Effector CD8-positive, alpha-beta T cell (primary cell): ENCODE data around the gene SHANK1.
"Not testable (repeated sequence)": the region's sequence is repeated elsewhere in the genome, so short reads cannot be mapped to it uniquely, and the experiment has no call there.

Source experiments
- DNase-seq: peaks from one replicate; lab custom pipeline; 2025; lab: John Stamatoyannopoulos, UW
- total RNA-seq, 4 experiments: gene quantifications; one replicate each; lab custom pipeline; 2026; lab: John Stamatoyannopoulos, UW

Gene SHANK1
- 0 to 0.44 (median 0.14) reads per million in 4 experiments for total RNA-seq

GRCh38 chr19:50719566-50719965, at the start of gene SHANK1:
Gene SHANK1, minus strand, starts transcription at chr19:50719802. Its CDS starts 2,883 bp downstream, at chr19:50716919.
- DNase-seq = no peak

GRCh38 chr19:50768277-50768676, 48.7 kb upstream of the SHANK1 start:
- DNase-seq = no peak

- DNase-seq = not testable (repeated sequence)
Observed at GRCh38 chr19:50767263-50767662, 47.7 kb upstream of the SHANK1 start.

- not testable (repeated sequence) for DNase-seq
Observed at GRCh38 chr19:50766746-50767145, 47.1 kb upstream of the SHANK1 start.

GRCh38 chr19:50764409-50764808, 44.8 kb upstream of the SHANK1 start:
- DNase-seq = no peak

GRCh38 chr19:50763521-50763920, 43.9 kb upstream of the SHANK1 start:
- DNase-seq = not testable (repeated sequence)

- not testable (repeated sequence) for DNase-seq
Observed at GRCh38 chr19:50761501-50761900, 41.9 kb upstream of the SHANK1 start.

- DNase-seq = no peak
Observed at GRCh38 chr19:50759886-50760285, 40.3 kb upstream of the SHANK1 start.

- not testable (repeated sequence) for DNase-seq
Observed at GRCh38 chr19:50759076-50759475, 39.5 kb upstream of the SHANK1 start.

- not testable (repeated sequence) for DNase-seq
Observed at GRCh38 chr19:50757624-50758023, 38.0 kb upstream of the SHANK1 start.

GRCh38 chr19:50756244-50756643, 36.6 kb upstream of the SHANK1 start:
- DNase-seq = not testable (repeated sequence)

GRCh38 chr19:50753879-50754278, 34.3 kb upstream of the SHANK1 start:
- no peak for DNase-seq

GRCh38 chr19:50750010-50750409, 30.4 kb upstream of the SHANK1 start:
- DNase-seq = no peak

GRCh38 chr19:50749490-50749889, 29.9 kb upstream of the SHANK1 start:
- no peak for DNase-seq

- not testable (repeated sequence) for DNase-seq
Observed at GRCh38 chr19:50747141-50747540, 27.5 kb upstream of the SHANK1 start.

- no peak for DNase-seq
Observed at GRCh38 chr19:50745221-50745620, 25.6 kb upstream of the SHANK1 start.

- DNase-seq = no peak
Observed at GRCh38 chr19:50743537-50743936, 23.9 kb upstream of the SHANK1 start.

- no peak for DNase-seq
Observed at GRCh38 chr19:50741179-50741933, 21.8 kb upstream of the SHANK1 start.

GRCh38 chr19:50739914-50740426, 20.4 kb upstream of the SHANK1 start:
- no peak for DNase-seq

- DNase-seq = no peak
Observed at GRCh38 chr19:50739132-50739913, 19.7 kb upstream of the SHANK1 start.

GRCh38 chr19:50736338-50736737, 16.7 kb upstream of the SHANK1 start:
- DNase-seq = no peak

- DNase-seq = no peak
Observed at GRCh38 chr19:50735869-50736268, 16.3 kb upstream of the SHANK1 start.

GRCh38 chr19:50729894-50730293, 10.3 kb upstream of the SHANK1 start:
- DNase-seq = no peak
